ENCODE measurements around the gene KCNH2.

GRCh38 chr7:150974468-150975391, 3.4 kb downstream of the KCNH2 start:
- TF ChIP-seq CTCF (IDR thresholded peaks at IDR 0.05) (peak in 3 of 4 experiments; percentile 7 to 35 (median 28)), POLR2A (IDR thresholded peaks at IDR 0.05) (peak in 1 of 2 donors; percentile 37)
